ENCODE measurements around the gene CCL2.

Gene CCL2

GRCh38 chr17:34265711-34266110 lies 10.6 kb downstream of the CCL2 start:
- Histone ChIP-seq H3K4me3 (no peak overlapping the region), H3K4me1 (no peaks in the 10 kb centered on the region), H3K36me3 (no peaks in the 10 kb centered on the region), H3K27ac (no peak overlapping the region), H3K27me3 (no peaks in the 10 kb centered on the region), H3K9me3 (no peaks in the 10 kb centered on the region)
- TF ChIP-seq, protein P1, sequence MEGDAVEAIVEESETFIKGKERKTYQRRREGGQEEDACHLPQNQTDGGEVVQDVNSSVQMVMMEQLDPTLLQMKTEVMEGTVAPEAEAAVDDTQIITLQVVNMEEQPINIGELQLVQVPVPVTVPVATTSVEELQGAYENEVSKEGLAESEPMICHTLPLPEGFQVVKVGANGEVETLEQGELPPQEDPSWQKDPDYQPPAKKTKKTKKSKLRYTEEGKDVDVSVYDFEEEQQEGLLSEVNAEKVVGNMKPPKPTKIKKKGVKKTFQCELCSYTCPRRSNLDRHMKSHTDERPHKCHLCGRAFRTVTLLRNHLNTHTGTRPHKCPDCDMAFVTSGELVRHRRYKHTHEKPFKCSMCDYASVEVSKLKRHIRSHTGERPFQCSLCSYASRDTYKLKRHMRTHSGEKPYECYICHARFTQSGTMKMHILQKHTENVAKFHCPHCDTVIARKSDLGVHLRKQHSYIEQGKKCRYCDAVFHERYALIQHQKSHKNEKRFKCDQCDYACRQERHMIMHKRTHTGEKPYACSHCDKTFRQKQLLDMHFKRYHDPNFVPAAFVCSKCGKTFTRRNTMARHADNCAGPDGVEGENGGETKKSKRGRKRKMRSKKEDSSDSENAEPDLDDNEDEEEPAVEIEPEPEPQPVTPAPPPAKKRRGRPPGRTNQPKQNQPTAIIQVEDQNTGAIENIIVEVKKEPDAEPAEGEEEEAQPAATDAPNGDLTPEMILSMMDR (IDR thresholded peaks at IDR 0.05): no peak
- no peak for DNase-seq
- intact Hi-C loops (cut with DNase I; ENCODE audit: low total_unique reads): no loop called here

GRCh38 chr17:34269969-34270368 lies 14.9 kb downstream of the CCL2 start, which contains the start of gene CCL7:
Gene CCL7, plus strand, starts transcription at chr17:34270221. Its CDS starts 70 bp downstream, at chr17:34270291.
- no peaks in the 10 kb centered on the region for H3K9me3 ChIP-seq
- no peaks in the 10 kb centered on the region for H3K36me3 ChIP-seq
- intact Hi-C loops (cut with DNase I; ENCODE audit: low total_unique reads): no loop called here
- TF ChIP-seq, protein P1 (IDR thresholded peaks at IDR 0.05): no peak
- no peak for DNase-seq
- H3K4me3 ChIP-seq: no peak within 1 kb of the TSS
- H3K4me1 ChIP-seq: no peaks in the 10 kb centered on the region
- H3K27ac ChIP-seq: no peak within 1 kb of the TSS
- no peaks in the 10 kb centered on the region for H3K27me3 ChIP-seq

DNA sequence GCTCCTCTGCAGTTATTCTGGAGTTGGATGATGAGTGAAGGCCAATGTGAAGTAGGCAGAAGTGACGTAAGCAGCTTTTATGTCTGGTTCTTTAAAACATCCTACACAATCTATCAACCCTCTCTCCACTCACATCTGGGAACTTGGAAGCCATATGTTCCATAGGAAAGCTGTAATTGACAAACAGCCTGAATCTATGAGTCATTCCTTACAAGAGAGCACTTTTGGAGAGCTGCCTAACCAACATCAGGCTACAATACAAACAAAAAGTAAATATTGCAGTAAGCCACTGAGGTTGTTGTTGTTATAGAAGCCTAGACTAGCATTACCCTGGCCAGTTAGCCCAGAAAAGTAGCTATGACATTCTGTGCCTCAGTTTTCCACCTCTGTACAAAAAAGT lies 20.8 kb downstream of the CCL2 start:
- Histone ChIP-seq H3K4me1 (no peaks in the 10 kb centered on the region), H3K9me3 (no peaks in the 10 kb centered on the region), H3K27ac (no peak overlapping the region), H3K4me3 (no peak overlapping the region), H3K36me3 (no peaks in the 10 kb centered on the region), H3K27me3 (no peaks in the 10 kb centered on the region)
- DNase-seq: no peak
- intact Hi-C loops (cut with DNase I; ENCODE audit: low total_unique reads): no loop called here
- TF ChIP-seq, protein P1 (IDR thresholded peaks at IDR 0.05): no peak

- H3K27me3 ChIP-seq: no peaks in the 10 kb centered on the region
- no peaks in the 10 kb centered on the region for H3K36me3 ChIP-seq
- intact Hi-C loops (cut with DNase I; ENCODE audit: low total_unique reads): no loop called here
- no peaks in the 10 kb centered on the region for H3K4me1 ChIP-seq
- TF ChIP-seq, protein P1 (IDR thresholded peaks at IDR 0.05): no peak
- no peak for DNase-seq
- H3K9me3 ChIP-seq: no peaks in the 10 kb centered on the region
- no peak overlapping the region for H3K4me3 ChIP-seq
- H3K27ac ChIP-seq: no peak overlapping the region
These were observed 21.7 kb downstream of the CCL2 start for GRCh38 chr17:34276826-34277225.

DNA sequence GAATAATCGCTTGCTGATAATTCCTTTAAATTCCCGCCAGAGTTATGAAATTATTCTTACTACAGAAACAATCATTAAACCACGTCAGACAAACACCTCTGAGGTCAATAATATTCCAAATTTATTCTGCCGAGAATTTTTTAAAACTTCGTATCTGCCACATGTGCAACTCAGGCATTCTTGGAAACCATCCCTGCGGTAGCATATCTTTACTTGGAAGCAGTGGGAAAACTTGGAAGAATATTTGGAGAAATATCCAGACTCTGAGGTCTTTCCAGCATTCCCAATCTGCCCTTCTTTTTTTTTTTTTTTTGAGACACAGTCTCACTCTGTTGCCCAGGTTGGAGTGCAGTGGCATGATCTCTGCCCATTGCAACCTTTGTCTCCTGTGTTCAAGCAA lies 28.5 kb downstream of the CCL2 start:
- no peak overlapping the region for H3K4me3 ChIP-seq
- no peak for DNase-seq
- peaks cover 0 to 5% (median 0%) of the 10 kb centered on the region in 4 donors for H3K4me1 ChIP-seq
- intact Hi-C loops (cut with DNase I; ENCODE audit: low total_unique reads): no loop called here
- H3K27ac ChIP-seq: no peak overlapping the region
- H3K27me3 ChIP-seq: no peaks in the 10 kb centered on the region
- no peaks in the 10 kb centered on the region for H3K36me3 ChIP-seq
- H3K9me3 ChIP-seq: no peaks in the 10 kb centered on the region
- TF ChIP-seq, protein P1 (IDR thresholded peaks at IDR 0.05): no peak

GRCh38 chr17:34285286-34285792 lies 30.3 kb downstream of the CCL2 start, which contains the start of gene CCL11:
Gene CCL11, plus strand, starts transcription at chr17:34285742. Its CDS starts 67 bp downstream, at chr17:34285809.
- Histone ChIP-seq H3K27ac (no peak within 1 kb of the TSS), H3K9me3 (no peaks in the 10 kb centered on the region), H3K4me3 (no peak within 1 kb of the TSS), H3K36me3 (no peaks in the 10 kb centered on the region), H3K27me3 (no peaks in the 10 kb centered on the region), H3K4me1 (peaks cover 0 to 5% (median 0%) of the 10 kb centered on the region in 4 donors)
- TF ChIP-seq, protein P1 (IDR thresholded peaks at IDR 0.05): no peak
- intact Hi-C loops (cut with DNase I; ENCODE audit: low total_unique reads): no loop called here
- no peak for DNase-seq
